ENCODE measurements around the gene INSIG1. TPM values are rescaled to one million over a fixed set of nuclear protein-coding genes. Genes with fewer than 3 reads are reported as not detected.

The INSIG1 gene
- total RNA-seq, 1 experiment from 2014 or later, result 92.6 TPM

- no peak for TF ChIP-seq CTCF (IDR thresholded peaks at IDR 0.05)
- no peak for TF ChIP-seq SIN3A (IDR thresholded peaks at IDR 0.05; ENCODE audit: borderline replicate concordance, insufficient read depth, low read depth, low read length)
- no peak for TF ChIP-seq TCF7L2 (IDR thresholded peaks at IDR 0.05; ENCODE audit: low read depth, low read length)
- TF ChIP-seq REST (IDR thresholded peaks at IDR 0.05; ENCODE audit: insufficient read depth in 1 of 2, low read depth in 2 of 2, low read length in 1 of 2), result no peak
- no peak for TF ChIP-seq POLR2AphosphoS5 (IDR thresholded peaks at IDR 0.05; ENCODE audit: low read depth, low read length)
- Histone ChIP-seq H3K27me3 (ENCODE audit: control insufficient read depth, insufficient read depth, low read length) (no peaks in the 10 kb centered on the region), H3K9me3 (ENCODE audit: control insufficient read depth, insufficient read depth, low read depth, low read length) (no peaks in the 10 kb centered on the region), H3K4me3 (ENCODE audit: low read depth in 2 of 2, low read length in 2 of 2) (no peak overlapping the region), H3K4me1 (ENCODE audit: control insufficient read depth, insufficient read depth, low read length) (peaks cover 12% of the 10 kb centered on the region), H3K36me3 (ENCODE audit: control insufficient read depth, insufficient read depth, low read length) (no peaks in the 10 kb centered on the region), H3K27ac (ENCODE audit: low read length) (no peak overlapping the region)
- intact Hi-C loops (cut with micrococcal nuclease; ENCODE audit: unreplicated experiment), result no loop called here
- no TSS peak for BruUV-seq (replicated peaks)
- CTCF ChIA-PET, result no interaction called here
- DNase-seq (ENCODE audit: low read depth, low spot score) (no peak), ATAC-seq (no peak)
- in situ Hi-C loops (cut with HindIII; ENCODE audit: low pct_unique_long_range_greater_than_20kb, low sequenced_read_pairs), result no loop called here
- POLR2A ChIA-PET, result no interaction called here
Measured at GRCh38 chr7:155292680-155293226, 4.9 kb upstream of the INSIG1 start.

- Histone ChIP-seq H3K4me3 (ENCODE audit: low read depth in 2 of 2, low read length in 2 of 2) (no peak overlapping the region), H3K27ac (ENCODE audit: low read length) (no peak overlapping the region)
Measured at GRCh38 chr7:155293721-155294510, 3.8 kb upstream of the INSIG1 start.

More at GRCh38 chr7:155293721-155294510, 3.8 kb upstream of the INSIG1 start:
- TF ChIP-seq REST (IDR thresholded peaks at IDR 0.05; ENCODE audit: insufficient read depth in 1 of 2, low read depth in 2 of 2, low read length in 1 of 2), result no peak
- no peak for TF ChIP-seq CTCF (IDR thresholded peaks at IDR 0.05)
- no peak for TF ChIP-seq POLR2AphosphoS5 (IDR thresholded peaks at IDR 0.05; ENCODE audit: low read depth, low read length)
- no peak for TF ChIP-seq TCF7L2 (IDR thresholded peaks at IDR 0.05; ENCODE audit: low read depth, low read length)
- TF ChIP-seq SIN3A (IDR thresholded peaks at IDR 0.05; ENCODE audit: borderline replicate concordance, insufficient read depth, low read depth, low read length), result no peak
- ChIA-PET CTCF (interaction anchor here (0.5 kb wide), 1 partner anchor 51 kb away, joined by 5 read pairs; no protein-coding TSS in a partner anchor), POLR2A (no interaction called here)
- in situ Hi-C loops (cut with HindIII; ENCODE audit: low pct_unique_long_range_greater_than_20kb, low sequenced_read_pairs) (no loop called here), intact Hi-C loops (cut with micrococcal nuclease; ENCODE audit: unreplicated experiment) (no loop called here)
- DNase-seq (ENCODE audit: low read depth, low spot score), result no peak
- no peak for ATAC-seq
- Histone ChIP-seq H3K27me3 (ENCODE audit: control insufficient read depth, insufficient read depth, low read length) (no peaks in the 10 kb centered on the region), H3K4me1 (ENCODE audit: control insufficient read depth, insufficient read depth, low read length) (peaks cover 12% of the 10 kb centered on the region), H3K36me3 (ENCODE audit: control insufficient read depth, insufficient read depth, low read length) (no peaks in the 10 kb centered on the region; the same call in 1 of the 2 replicates), H3K9me3 (ENCODE audit: control insufficient read depth, insufficient read depth, low read depth, low read length) (no peaks in the 10 kb centered on the region)
- BruUV-seq (replicated peaks), result no TSS peak
